ENCODE measurements around the gene CNTD1. TPM values are rescaled to one million over a fixed set of nuclear protein-coding genes. Genes with fewer than 3 reads are reported as not detected.

CNTD1 gene
- total and polyA plus RNA-seq, 2 experiments from 2014 or later = 1.1 TPM; not detected in 1

GRCh38 chr17:42795465-42795864, 3.2 kb upstream of the CNTD1 start:
- Histone ChIP-seq H3K36me3 (ENCODE audit: insufficient read depth) (no peaks in the 10 kb centered on the region), H3K4me2 (no peak overlapping the region), H3K9me2 (ENCODE audit: insufficient read depth) (no peaks in the 10 kb centered on the region), H3K4me1 (ENCODE audit: insufficient read depth) (peaks cover 6% of the 10 kb centered on the region; the same call in 1 of the 2 replicates), H3F3A (replicated peaks; ENCODE audit: low read depth) (no peaks in the 10 kb centered on the region), H2AFZ (no peak overlapping the region), H3K4me3 (no peak overlapping the region), H3K27ac (ENCODE audit: low read depth) (no peak overlapping the region), H3K27me3 (ENCODE audit: insufficient read depth) (peaks cover 14% of the 10 kb centered on the region), H3K79me2 (replicated peaks; ENCODE audit: insufficient read depth) (peaks cover 8% of the 10 kb centered on the region), H4K20me1 (replicated peaks; ENCODE audit: insufficient read depth) (no peaks in the 10 kb centered on the region)
- peaks cover 5% of the 10 kb centered on the region; the same call in 1 of the 3 replicates for H3K4me1 Mint-ChIP-seq
- ATAC-seq = no peak
- no peak overlapping the region for H3K27ac Mint-ChIP-seq
- H3K4me3 Mint-ChIP-seq = no peak overlapping the region; the same call in 2 of the 3 replicates
- TF ChIP-seq JUNB (IDR thresholded peaks at IDR 0.05; ENCODE audit: unreplicated experiment) (no peak), CREB1 (CRISPR knock-in tag; IDR thresholded peaks at IDR 0.05; ENCODE audit: low read depth) (no peak), EZH2 (IDR thresholded peaks at IDR 0.05; ENCODE audit: low read depth, unreplicated experiment) (no peak), NANOG (IDR thresholded peaks at IDR 0.05; ENCODE audit: borderline replicate concordance) (no peak), REST (IDR thresholded peaks at IDR 0.05; ENCODE audit: unreplicated experiment) (no peak), EZH2phosphoT487 (IDR thresholded peaks at IDR 0.05; ENCODE audit: unreplicated experiment) (no peak), ETS1 (IDR thresholded peaks at IDR 0.05) (no peak), POLR2AphosphoS5 (IDR thresholded peaks at IDR 0.05; ENCODE audit: low read depth) (no peak), ZNF114 (CRISPR knock-in tag; IDR thresholded peaks at IDR 0.05) (no peak), CTCF (conservative IDR thresholded peaks at IDR 0.05; ENCODE audit: low read depth in 2 of 2) (no peak), ZNF462 (CRISPR knock-in tag; IDR thresholded peaks at IDR 0.05) (no peak)
- DNase-seq (ENCODE audit: low spot score) = no peak
- peaks cover 17% of the 10 kb centered on the region for H3K27me3 Mint-ChIP-seq (ENCODE audit: insufficient read depth, low read depth, poor library complexity)
- peaks cover 13% of the 10 kb centered on the region for H3K36me3 Mint-ChIP-seq (ENCODE audit: low read depth)
- peaks cover 14% of the 10 kb centered on the region for H3K9me3 Mint-ChIP-seq
